GM21529 (cell line): Measurements from ENCODE around the gene LBP.
"Not testable (repeated sequence)": the region's sequence is repeated elsewhere in the genome, so short reads cannot be mapped to it uniquely, and the experiment has no call there.

Experiments
- ATAC-seq: cut with Tn5 transposase; IDR thresholded peaks from one replicate; pipeline ENCODE4 v1.9.1; 2021; ENCODE audit not compliant: unreplicated experiment

Gene LBP

DNA sequence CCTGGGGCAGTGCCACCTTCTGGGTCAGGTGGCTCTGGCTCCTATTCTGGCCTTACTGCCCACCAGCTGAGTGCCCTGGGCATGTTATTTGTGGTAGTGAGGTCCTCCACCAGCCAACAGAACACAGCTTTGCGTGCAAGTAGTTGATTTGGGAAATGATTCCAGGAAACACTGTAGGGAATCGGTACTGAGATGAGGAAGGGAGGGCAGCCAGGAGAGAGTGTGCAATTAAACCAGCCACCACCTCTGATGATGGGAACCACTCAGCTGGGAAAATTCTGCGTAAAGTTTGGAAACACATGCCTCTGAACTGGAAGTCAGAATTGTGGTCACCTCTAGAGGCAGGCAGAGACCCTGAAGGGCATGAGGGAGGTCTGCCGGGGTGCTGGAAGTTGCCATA, 459 bp downstream of the LBP start:
- no peak for ATAC-seq

DNA sequence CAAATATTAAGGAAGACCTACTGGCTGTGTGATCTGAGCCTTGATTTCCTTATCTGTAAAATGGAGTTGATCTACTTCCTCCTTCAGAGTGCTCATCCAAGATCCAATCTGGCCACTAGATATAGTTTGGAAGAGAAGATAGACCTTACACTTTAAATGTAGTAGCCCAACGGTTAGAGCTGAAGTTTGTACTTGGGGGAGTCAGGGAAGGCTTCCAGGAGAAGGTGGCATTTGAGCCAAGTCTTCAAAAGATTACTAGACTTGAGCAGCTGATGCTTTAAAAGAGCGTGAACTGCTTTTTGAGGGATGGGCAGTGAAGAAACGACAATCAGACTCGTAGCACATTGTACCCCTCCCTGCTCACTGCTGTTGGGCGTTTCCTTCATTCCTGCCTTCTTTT, 3.6 kb downstream of the LBP start:
- no peak for ATAC-seq

DNA sequence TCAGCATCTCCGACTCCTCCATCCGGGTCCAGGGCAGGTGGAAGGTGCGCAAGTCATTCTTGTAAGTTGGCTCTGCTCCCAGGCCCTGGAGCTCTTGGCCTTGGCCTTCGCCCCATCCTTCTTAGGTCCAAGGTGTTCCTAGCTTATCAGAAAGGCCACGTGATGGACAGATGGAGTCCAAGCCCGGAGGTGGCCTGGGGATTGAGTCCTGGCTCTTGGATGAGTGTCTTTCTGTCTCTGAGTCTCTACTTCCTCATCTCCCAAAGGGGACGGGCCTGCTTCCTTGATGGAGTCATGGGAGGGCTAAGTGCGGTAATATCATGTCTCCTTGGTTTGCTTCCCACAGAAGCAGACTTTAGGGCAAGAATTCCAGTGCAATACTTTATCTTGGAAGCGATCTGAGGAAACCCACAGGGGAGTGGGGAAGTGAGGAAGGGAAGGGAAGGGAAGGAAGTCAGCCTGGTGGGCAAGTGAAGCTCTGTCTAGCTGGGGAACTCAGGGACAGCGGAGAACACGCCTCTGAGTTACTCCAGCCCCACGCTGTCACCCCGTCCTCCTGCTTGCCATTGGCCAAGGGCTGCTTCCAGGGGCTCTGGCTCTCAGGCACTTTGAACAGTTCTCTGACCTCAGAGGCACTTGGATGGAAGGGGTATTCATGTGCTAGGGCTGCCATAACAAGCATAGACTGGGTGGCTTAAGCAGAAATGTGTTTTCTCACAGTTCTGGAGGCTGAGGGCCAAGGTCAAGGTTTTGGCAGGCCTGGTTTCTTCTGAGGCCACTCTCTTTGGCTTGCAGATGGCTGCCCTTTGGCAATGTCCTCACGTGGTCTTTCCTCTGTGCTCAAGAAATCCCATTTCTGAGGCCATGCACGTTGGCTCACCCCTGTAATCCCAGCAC, 4.8 kb downstream of the LBP start:
- no peak for ATAC-seq

DNA sequence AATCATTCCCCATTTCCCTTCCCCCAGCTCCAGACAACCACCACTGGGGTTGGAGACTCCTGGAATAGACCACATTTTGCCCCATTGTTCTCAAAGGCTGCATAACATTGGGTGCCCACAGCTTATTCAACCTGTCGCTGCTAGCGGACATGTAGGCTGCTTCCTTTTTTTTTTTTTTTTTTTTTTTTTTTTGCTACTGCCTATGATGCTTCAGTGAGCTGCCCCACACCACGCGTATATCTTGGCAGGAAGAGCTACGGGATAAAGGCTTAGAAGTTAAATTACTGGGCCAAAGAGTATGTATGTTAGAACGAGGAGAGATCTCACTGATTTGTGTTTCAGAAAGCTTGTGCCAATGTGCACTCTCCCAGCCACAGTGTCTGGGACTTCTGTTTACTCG, 7.0 kb downstream of the LBP start:
- ATAC-seq: no peak

DNA sequence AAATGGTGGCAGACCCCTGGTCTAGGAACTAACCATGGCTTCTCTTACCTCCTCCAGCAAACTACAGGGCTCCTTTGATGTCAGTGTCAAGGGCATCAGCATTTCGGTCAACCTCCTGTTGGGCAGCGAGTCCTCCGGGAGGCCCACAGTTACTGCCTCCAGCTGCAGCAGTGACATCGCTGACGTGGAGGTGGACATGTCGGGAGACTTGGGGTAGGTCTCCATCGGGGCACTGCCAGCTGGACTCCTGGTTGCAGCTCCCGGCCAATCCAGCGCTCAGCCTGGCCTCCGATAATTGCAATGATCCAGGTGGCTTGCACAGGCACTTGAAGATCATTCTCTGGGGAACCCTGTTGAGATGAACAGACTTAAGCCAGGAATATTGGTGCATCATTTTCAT, 7.9 kb downstream of the LBP start:
- ATAC-seq: no peak

DNA sequence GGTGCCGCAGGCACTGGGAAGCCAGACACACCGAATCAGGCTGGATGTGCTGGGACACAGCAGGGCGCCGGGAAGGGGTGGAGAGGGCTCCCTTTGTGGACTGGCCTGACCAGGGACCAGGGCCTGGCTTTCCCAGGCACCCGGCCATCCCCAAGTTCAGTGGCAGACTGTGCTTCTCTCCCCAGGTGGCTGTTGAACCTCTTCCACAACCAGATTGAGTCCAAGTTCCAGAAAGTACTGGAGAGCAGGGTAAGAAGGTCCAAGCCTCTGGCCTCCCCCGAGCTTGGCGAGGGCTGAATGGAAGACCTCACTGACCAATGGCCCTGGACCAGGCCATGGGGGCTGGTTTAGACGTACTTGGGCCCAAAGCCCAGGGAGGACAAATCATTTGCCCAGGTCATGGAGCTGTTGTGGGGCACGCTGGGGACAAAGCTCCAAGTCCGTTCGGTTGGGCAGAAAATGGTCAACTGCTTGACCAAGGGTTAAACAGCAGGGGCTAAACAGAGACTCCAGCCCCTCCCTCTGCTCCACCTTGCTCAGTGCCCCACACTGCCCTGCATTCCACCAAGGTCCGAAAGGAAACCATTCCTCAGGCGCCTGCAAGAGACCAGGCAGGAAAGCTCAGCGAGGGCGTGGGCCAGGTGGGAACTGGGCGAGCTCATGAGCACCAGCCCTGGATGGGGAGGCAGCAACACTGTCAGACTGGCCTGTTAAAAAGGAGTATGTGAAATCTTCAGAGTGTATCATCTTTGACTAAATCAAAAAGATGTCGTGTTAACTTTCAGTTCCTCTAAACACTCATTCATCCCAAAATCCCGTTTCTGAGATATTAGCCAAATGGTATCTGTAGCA, 9.1 kb downstream of the LBP start:
- ATAC-seq: no peak

DNA sequence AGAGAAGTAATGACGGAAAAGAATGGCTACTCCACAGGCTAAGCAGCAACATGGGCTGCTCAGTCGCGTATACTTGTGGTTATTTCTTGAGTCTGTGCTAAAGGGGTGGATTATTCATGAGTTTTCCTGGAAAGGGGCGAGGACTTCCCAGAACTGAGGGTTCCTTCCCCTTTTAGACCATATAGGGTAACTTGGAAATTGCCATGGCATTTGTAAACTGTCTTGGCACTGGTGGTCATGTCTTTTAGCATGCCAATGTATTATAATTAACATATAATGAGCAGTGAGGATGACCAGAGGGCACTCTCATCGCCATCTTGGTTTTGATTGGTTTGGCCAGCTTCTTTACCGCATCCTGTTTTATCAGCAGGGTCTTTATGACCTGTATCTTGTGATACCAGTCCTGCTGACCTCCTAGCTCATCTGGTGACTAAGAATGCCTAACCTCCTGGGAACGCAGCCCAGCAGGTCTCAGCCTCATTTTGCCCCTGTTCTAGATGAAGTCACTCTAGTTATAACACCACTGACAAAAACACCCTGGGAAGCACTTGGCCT, 11.4 kb downstream of the LBP start:
- ATAC-seq: no peak

DNA sequence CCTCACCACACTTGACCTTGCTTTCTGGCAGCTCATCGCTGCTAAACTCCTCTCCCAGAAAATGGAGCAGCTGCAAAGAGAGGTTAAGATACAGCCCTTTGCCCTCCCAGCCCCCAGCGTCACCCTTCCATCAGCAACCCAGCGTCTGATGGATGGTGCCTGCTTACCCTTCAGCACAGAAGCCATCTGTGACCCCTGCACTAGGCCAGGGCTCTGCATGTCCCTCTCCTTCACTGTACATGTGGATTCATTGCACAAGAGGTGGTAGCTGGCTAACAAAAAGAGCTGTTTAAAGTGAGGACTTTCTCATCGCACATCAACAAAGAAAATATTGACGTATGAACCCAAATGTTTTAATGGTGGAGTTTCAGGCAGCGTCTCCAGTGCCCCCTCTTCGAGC, 12.3 kb downstream of the LBP start:
- no peak for ATAC-seq

DNA sequence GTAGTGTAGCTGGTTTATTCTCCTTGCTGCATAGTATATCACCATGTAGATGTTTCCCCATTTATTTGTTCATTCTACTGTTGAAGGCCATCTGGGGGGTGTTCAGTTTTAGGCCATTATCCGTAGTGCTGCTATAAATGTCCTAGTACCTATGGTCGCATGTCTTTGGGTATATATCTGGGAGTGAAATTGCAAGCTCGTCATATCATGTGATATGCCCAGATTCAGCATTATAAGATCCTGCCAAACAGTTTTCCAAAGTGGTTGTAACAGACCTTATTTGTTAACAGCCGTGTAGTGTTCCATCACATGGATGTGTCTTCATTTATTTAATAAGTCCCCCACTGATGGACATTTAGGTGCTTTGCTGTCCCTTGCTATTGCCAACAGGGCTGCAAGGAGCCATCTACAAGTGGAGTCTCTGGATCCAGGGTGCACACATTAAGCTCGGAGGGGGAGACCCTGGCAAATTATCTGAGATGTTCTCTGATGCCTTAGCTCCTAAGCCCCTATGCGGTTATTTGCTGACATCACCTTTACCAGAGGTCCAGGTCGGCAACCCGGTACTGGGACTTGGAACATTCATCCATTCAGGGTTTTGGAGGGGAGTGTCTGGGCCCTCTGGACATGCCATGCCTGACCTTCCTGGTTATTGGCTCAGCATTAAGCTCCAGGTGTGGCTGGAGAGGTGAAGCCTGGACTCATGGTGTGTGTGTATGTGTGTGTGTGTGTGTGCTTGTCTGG, 16.9 kb downstream of the LBP start:
- ATAC-seq: no peak

DNA sequence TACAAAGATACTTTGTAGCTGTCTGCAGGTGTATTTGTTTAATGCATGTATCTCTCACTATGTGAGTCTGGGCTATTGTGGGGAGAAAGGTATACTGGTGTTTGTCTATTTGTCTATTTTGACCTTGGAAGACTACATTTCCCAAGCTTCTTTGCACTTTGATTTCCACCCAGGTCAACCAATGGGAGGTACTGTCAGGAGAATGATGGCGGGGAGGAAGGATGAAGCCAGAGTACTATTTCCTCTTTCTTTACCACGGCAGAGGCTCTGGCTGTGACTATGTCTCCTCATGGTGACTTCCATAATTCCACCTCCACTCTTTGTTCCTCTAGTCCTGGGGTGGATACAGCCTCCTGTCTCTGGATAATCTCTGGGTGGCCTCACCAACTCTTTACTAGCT, 23.1 kb downstream of the LBP start:
- no peak for ATAC-seq

DNA sequence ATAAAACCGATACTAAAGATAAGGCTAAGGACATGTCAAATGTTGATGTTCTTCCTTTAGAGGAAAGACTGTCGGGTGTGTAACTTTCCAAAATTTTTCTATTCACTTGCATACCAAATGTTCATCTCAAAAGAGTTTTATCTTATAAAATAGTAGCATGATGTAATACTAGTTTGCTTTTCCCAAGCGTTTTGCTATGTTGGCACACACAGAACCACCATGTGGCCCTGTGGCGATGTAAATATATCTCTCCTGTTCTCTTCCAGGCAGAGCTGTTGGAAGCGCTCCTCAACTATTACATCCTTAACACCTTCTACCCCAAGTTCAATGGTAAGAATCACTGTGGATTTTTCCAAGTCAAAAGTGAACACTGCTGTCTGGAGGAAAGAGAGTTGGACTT, 26.5 kb downstream of the LBP start:
- ATAC-seq: no peak

DNA sequence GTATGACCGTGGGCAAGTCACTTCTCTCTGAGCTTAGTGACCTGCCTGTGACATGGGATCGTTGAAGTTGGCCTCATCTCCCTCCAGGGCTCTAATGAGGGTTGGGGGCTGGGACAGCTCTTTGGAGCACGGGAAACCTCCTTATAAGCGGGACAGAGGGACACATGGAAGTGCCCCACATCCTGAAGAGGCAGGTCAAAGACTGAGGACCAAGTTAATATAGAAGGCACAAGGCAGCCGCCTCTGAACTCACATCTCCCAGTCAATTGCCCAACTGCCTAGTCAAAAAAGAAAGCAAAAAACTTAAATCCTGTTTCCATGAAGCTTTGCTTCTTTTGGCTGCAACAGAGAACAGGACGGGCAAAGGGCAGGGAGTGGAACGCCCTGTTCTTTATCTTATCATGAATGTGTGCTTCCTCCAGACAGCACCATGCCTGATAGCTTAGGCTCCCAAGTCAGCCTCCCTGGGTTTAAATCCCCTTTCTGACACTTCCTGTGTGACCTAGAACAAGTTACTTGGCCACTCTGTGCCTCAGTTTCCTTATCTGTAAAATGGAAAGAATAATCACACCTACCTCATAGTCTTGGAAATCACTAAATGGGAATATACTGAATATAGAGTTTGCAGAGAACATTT, 27.1 kb downstream of the LBP start:
- ATAC-seq: no peak

DNA sequence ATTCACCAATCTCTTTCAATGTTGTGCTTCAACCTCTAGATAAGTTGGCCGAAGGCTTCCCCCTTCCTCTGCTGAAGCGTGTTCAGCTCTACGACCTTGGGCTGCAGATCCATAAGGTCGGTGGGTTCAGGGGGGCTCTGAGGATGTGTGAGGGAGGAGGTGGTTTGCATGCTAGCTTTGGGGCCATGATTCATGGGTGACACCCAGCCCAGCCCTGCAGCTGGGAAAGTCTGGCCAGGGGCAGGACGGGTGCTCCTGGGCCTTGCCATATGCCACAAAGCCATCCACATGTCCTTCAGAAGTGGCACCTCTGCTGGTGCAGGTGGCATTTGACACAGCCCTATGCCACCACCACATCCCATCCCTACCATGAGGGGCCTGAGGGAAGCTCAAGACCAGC, 27.6 kb downstream of the LBP start:
- no peak for ATAC-seq

DNA sequence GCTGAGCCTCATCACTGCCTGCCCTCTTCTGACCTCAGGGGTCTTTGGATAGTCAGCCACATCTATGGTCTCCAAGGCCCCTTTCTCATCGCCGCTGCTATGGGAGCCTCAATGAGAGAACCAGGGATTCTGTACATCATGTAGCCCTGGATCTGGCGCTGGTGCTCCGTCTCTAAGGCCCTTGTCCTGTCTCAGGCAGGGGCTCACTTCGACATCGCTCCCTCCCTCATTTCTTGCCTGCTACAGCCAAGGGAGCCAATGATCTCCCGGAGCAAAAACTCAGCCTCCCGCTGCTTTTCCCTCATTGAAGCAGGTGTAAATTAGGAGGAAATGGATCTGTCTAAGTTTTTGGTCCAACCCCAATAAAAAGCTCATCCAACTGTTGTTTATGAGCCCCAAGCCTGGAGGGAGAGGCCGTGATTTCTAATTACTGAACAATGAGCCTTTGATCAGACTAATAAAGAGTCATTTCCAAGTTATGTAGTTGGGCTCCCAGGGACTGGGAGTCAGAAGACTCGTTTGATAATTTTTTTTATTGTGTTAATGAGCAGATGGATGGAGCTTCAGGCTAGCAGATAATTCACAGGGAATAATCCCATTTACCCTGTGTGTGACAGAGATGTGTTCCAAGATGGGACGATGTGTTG, 30.9 kb downstream of the LBP start:
- ATAC-seq: no peak

DNA sequence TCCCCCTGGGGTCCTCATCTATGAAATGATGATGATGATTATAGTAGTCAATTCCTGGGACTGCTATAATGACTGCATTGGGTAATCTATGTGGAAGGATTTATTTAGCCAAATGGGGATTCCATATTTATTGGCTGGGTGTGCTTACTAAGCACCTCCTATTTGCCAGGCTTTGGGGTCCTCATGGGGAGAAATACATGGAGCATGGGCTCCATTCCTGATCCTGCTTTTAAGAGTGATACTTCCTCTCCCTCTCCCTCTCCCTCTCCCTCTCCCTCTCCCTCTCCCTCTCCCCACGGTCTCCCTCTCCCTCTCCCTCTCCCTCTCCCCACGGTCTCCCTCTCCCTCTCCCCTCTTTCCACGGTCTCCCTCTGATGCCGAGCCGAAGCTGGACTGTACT, 31.6 kb downstream of the LBP start:
- not testable (repeated sequence) for ATAC-seq

DNA sequence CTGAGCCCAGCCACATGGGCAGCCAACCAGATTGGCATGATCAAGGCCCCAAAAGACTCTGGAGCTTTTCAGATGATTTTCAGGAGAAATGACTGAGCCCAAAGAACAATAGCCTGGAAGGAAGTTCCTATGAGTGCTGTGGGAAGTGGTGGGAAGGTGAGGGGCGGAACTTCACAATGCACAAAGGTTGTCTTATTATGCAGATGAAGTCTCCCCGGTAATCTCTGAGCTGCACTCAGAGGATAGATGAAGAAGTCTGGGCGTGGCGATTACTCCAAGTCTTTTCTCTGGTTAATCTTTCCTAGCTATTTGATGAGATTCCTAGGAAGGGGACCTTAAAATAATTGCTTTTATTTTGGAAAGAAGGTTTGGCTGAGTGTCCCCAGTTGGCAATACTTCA, 36.9 kb downstream of the LBP start:
- no peak for ATAC-seq

DNA sequence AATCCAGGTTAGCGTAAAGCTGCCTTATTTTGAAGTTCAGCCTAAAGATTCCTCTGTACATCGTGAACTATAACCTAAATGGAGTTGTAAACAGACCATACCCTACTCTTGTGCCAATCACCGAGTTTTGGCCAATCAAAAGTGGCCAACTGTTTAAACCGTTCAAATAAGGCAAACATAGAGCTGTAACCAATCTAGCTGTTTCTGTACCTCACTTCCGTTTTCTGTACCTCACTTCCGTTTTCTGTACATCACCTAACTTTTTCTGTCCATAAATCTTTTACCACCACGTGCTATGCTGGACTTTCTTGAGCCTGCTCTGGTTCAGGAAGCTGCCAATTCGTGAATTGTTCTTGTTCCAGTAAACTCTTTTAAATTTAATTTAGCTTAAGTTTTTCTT, 39.7 kb downstream of the LBP start:
- ATAC-seq: no peak

DNA sequence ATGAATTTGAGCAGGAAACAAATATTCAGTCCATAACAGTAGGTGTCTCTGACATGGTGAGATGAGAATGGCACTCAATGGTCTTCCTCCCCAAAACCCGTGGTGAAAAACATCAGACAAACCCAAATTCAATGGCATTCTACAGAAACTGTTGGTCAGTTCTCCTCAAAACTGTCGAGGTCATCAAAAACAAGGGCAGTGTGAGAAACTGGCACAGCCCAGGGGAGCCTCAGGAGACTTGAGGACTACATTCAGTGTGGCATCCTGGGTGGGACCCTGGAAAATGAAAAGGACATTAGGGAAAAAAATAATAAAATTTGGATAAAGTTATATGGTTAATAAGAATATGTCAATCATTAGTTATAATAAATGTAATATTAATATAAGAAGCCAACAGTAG, 40.6 kb downstream of the LBP start:
- ATAC-seq: no peak

DNA sequence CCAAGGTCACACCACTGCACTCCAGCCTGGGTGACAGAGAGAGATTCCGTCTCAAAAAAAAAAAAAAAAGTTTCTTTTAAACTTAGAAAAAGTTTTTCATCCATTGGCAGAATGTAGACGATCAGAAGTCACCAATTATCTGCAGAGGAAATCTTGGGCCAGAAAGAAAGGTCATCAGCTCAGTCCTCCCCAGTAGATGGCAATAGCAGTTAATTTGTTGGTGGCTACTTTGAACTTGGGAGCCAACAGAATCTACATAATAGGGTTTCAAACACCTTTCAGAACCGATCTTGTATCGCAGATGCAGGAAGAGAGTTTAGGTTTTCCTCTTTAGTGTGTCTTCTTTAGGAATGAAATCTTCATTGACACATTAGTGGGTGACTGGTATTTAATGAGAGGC, 41.7 kb downstream of the LBP start:
- no peak for ATAC-seq

DNA sequence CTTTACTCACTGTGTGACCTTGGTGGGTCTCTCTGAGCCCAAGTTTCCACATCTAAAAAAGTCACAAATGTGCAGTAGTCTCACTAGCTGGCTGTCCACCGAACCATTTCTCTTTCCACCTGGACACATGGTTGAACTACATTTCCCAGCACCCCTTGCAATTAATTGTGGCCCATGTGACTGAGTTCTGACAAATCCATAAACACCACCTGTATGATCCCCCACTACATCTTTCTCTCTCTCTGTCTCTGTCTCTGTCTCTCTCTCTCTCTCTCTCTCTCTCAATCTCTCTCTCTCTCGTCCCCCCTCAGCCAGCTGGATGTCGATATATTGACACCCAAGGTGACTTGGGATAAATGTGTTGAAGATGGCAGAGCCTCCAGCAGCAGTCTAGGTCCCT, 46.1 kb downstream of the LBP start:
- ATAC-seq: no peak
